Mucosa of descending colon (tissue), 3 donors: ENCODE results near the gene KRTAP9-8. TPM values are rescaled to one million over a fixed set of nuclear protein-coding genes. Genes with fewer than 3 reads are reported as not detected.
"Not testable (repeated sequence)": the region's sequence is repeated elsewhere in the genome, so short reads cannot be mapped to it uniquely, and the experiment has no call there.

Experiments used
- ATAC-seq: fragments of 200-7000 bp; cut with Tn5 transposase; one replicate; pipeline ENCODE4 v1.9.1; 2020; ENCODE audit warnings: mild to moderate bottlenecking, moderate library complexity
- DNase-seq, 3 donors: peaks; one replicate each; pipeline ENCODE4 v3.0.0-alpha.2; 2020
- H3K36me3 ChIP-seq: fragments of 200-600 bp; one replicate; pipeline ENCODE4 v1.8.0; 2021; ENCODE audit warnings: low read depth, mild to moderate bottlenecking
- H3K4me1 ChIP-seq: fragments of 200-600 bp; one replicate; pipeline ENCODE4 v1.8.0; 2021; ENCODE audit warnings: low read depth, mild to moderate bottlenecking
- H3K4me3 ChIP-seq: fragments of 200-600 bp; one replicate; pipeline ENCODE4 v1.8.0; 2021; ENCODE audit warnings: mild to moderate bottlenecking
- H3K9me3 ChIP-seq: fragments of 200-600 bp; one replicate; pipeline ENCODE4 v1.8.0; 2021; ENCODE audit warnings: mild to moderate bottlenecking
- intact Hi-C, 2 donors: fragments of 100-400 bp; cut with DNase I in 1 of 2; cut with micrococcal nuclease in 1 of 2; formaldehyde crosslinking; loops; one replicate each; pipeline versions ENCODE4 v1.11.0 to v1.11.1; 2022; cut with DNase I, micrococcal nuclease
- total RNA-seq, 3 donors: library from RNA; stranded (reverse); fragmentation: NEBNext Ultra II Directional in 2 of 3; extraction: Animal tissue kit (Norgen Biotek cat#: 25700) in 2 of 3; gene quantifications; one replicate each; pipeline versions ENCODE4 v1.2.1 to v1.2.4, GENCODE V29; 2021 to 2023
- TF ChIP-seq, protein P1 (sequence below): fragments of 200-600 bp; IDR thresholded peaks from one replicate; pipeline ENCODE4 v1.8.0; 2022; ENCODE audit warnings: antibody characterized with exemption, mild to moderate bottlenecking
- donor health status: DM: no; HTN: no; CAD: no; lungs with moderate emphysema.
- donor health status: DM: no; HTN: no; CAD: no.
- donor health status: DM: no; HTN: yes; CAD: no.

KRTAP9-8 gene
- total RNA-seq, 3 donors from 2014 or later: not detected

- H3K4me1 ChIP-seq: no peaks in the 10 kb centered on the region
- H3K4me3 ChIP-seq: no peak overlapping the region
- intact Hi-C loops: no loop called here
- TF ChIP-seq, protein P1, sequence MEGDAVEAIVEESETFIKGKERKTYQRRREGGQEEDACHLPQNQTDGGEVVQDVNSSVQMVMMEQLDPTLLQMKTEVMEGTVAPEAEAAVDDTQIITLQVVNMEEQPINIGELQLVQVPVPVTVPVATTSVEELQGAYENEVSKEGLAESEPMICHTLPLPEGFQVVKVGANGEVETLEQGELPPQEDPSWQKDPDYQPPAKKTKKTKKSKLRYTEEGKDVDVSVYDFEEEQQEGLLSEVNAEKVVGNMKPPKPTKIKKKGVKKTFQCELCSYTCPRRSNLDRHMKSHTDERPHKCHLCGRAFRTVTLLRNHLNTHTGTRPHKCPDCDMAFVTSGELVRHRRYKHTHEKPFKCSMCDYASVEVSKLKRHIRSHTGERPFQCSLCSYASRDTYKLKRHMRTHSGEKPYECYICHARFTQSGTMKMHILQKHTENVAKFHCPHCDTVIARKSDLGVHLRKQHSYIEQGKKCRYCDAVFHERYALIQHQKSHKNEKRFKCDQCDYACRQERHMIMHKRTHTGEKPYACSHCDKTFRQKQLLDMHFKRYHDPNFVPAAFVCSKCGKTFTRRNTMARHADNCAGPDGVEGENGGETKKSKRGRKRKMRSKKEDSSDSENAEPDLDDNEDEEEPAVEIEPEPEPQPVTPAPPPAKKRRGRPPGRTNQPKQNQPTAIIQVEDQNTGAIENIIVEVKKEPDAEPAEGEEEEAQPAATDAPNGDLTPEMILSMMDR: no peak
- ATAC-seq (no peak), DNase-seq (no peak)
- no peaks in the 10 kb centered on the region for H3K9me3 ChIP-seq
- no peaks in the 10 kb centered on the region for H3K36me3 ChIP-seq
These were observed 6.1 kb upstream of the KRTAP9-8 start for GRCh38 chr17:41231731-41232130.

DNA sequence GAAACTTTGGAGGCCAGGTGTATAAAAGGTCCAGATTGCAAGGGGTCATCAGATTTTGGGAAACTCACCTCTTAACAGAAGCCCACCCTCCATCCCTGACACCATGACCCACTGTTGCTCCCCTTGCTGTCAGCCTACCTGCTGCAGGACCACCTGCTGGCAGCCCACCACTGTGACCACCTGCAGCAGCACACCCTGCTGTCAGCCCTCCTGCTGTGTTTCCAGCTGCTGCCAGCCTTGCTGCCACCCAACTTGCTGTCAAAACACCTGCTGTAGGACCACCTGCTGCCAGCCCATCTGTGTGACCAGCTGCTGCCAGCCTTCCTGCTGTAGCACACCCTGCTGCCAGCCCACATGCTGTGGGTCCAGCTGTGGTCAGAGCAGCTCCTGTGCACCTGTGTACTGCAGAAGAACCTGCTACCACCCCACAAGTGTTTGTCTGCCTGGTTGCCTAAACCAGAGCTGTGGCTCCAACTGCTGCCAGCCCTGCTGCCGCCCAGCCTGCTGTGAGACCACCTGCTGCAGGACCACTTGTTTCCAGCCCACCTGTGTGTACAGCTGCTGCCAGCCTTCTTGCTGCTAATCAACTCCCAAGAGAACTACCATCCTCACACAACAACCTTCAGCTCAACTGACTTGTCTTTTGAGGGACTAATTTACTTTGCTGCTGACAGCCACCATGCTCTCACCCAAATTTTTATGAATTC, 5.2 kb upstream of the KRTAP9-8 start, which contains the start of gene KRTAP9-3:
KRTAP9-3 (plus strand) TSS at position 51 of the 707 bp plus-strand sequence; CDS start at position 104, 53 bp downstream.
- H3K4me1 ChIP-seq, H3K4me3 ChIP-seq, ATAC-seq, H3K9me3 ChIP-seq, intact Hi-C loops, H3K36me3 ChIP-seq, DNase-seq: not testable (repeated sequence)

GRCh38 chr17:41237116-41237515, 683 bp upstream of the KRTAP9-8 start:
- intact Hi-C loops, ATAC-seq, H3K4me3 ChIP-seq, H3K9me3 ChIP-seq, H3K4me1 ChIP-seq, DNase-seq, H3K36me3 ChIP-seq: not testable (repeated sequence)

- H3K9me3 ChIP-seq, DNase-seq, H3K4me1 ChIP-seq, intact Hi-C loops, ATAC-seq, H3K36me3 ChIP-seq, H3K4me3 ChIP-seq: not testable (repeated sequence)
These were observed 9.4 kb downstream of the KRTAP9-8 start for GRCh38 chr17:41246995-41247787.

DNA sequence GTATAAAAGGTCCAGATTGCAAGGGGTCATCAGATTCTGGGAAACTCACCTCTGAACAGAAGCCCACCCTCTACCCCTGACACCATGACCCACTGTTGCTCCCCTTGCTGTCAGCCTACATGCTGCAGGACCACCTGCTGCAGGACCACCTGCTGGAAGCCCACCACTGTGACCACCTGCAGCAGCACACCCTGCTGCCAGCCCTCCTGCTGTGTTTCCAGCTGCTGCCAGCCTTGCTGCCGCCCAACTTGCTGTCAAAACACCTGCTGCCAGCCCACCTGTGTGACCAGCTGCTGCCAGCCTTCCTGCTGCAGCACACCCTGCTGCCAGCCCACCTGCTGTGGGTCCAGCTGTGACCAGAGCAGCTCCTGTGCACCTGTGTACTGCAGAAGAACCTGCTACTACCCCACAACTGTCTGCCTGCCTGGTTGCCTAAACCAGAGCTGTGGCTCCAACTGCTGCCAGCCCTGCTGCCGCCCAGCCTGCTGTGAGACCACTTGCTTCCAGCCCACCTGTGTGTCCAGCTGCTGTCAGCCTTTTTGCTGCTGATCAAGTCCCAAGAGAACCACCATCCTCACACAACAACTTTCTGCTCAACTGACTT, 11.9 kb downstream of the KRTAP9-8 start, which contains the start of gene KRTAP9-4:
KRTAP9-4 (plus strand) TSS at position 51 of the 604 bp plus-strand sequence; CDS start at position 85, 34 bp downstream.
- ATAC-seq, H3K4me1 ChIP-seq, intact Hi-C loops, DNase-seq, H3K9me3 ChIP-seq, H3K36me3 ChIP-seq, H3K4me3 ChIP-seq: not testable (repeated sequence)

- H3K4me1 ChIP-seq: no peaks in the 10 kb centered on the region
- no peak for ATAC-seq
- intact Hi-C loops: no loop called here
These were observed 13.5 kb downstream of the KRTAP9-8 start for GRCh38 chr17:41251261-41251660.

GRCh38 chr17:41254861-41255260, 17.1 kb downstream of the KRTAP9-8 start:
- TF ChIP-seq, protein P1: no peak
- Histone ChIP-seq H3K4me1 (no peaks in the 10 kb centered on the region), H3K4me3 (no peak overlapping the region), H3K36me3 (no peaks in the 10 kb centered on the region), H3K9me3 (no peaks in the 10 kb centered on the region)
- intact Hi-C loops: no loop called here
- DNase-seq: no peak
- ATAC-seq: no peak

More at GRCh38 chr17:41251261-41251660, 13.5 kb downstream of the KRTAP9-8 start:
- TF ChIP-seq, protein P1: no peak
- H3K9me3 ChIP-seq: no peaks in the 10 kb centered on the region
- no peak for DNase-seq
- H3K4me3 ChIP-seq: no peak overlapping the region
- H3K36me3 ChIP-seq: no peaks in the 10 kb centered on the region

DNA sequence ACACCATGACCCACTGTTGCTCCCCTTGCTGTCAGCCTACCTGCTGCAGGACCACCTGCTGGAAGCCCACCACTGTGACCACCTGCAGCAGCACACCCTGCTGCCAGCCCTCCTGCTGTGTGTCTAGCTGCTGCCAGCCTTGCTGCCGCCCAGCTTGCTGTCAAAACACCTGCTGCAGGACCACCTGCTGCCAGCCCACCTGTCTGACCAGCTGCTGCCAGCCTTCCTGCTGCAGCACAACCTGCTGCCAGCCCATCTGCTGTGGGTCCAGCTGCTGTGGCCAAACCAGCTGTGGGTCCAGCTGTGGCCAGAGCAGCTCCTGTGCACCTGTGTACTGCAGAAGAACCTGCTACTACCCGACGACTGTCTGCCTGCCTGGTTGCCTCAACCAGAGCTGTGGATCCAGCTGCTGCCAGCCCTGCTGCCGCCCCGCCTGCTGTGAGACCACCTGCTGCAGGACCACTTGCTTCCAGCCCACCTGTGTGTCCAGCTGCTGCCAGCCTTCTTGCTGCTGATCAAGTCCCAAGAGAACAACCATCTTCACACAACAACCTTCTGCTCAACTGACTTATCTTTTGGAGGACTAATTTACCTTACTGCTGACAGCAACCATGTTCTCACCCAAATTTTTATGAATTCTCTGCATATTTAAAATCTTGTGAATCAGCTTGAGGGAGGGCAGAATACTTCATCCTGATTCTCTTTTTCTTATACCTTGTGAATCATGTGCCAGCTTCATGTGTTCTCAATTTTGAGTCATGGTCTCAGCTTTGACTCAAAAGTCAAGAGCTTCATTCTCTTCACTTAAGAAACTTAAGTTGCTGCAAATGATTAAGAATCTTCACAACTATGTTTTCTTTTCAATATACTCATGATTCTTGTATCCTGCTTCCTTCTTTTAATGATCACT, 17.8 kb downstream of the KRTAP9-8 start, which contains the start of gene KRTAP9-9:
KRTAP9-9 (plus strand) TSS at position 4 of the 910 bp plus-strand sequence.
- DNase-seq, H3K4me3 ChIP-seq, H3K36me3 ChIP-seq, H3K4me1 ChIP-seq, intact Hi-C loops, ATAC-seq, H3K9me3 ChIP-seq: not testable (repeated sequence)
